ENCODE data around the gene L1CAM. TPM values are rescaled to one million over a fixed set of nuclear protein-coding genes. Genes with fewer than 3 reads are reported as not detected.

The L1CAM gene
- total RNA-seq, 2 experiments from 2014 or later, result 0.47 to 0.57 TPM

- H3K27ac Mint-ChIP-seq, result no peak overlapping the region
- H3K4me1 Mint-ChIP-seq, result peaks cover 8% of the 10 kb centered on the region
- H3K27me3 Mint-ChIP-seq, result no peaks in the 10 kb centered on the region
- ATAC-seq, result no peak
- DNase-seq, result no peak
- intact Hi-C loops (cut with DNase I, micrococcal nuclease), result no loop called here
- ChIA-PET POLR2A (no interaction called here), CTCF (interaction anchor here (0.5 to 2.3 kb wide), 2 partner anchors 14 to 15 kb away, joined by 4 to 8 read pairs; no protein-coding TSS in a partner anchor)
- H3K4me3 Mint-ChIP-seq, result no peak overlapping the region
- no peaks in the 10 kb centered on the region for H3K9me3 Mint-ChIP-seq (ENCODE audit: low read depth)
- peaks cover 7% of the 10 kb centered on the region for H3K36me3 Mint-ChIP-seq (ENCODE audit: low read depth)
Observed at GRCh38 chrX:153910446-153910845, 24.5 kb upstream of the L1CAM start.

DNA sequence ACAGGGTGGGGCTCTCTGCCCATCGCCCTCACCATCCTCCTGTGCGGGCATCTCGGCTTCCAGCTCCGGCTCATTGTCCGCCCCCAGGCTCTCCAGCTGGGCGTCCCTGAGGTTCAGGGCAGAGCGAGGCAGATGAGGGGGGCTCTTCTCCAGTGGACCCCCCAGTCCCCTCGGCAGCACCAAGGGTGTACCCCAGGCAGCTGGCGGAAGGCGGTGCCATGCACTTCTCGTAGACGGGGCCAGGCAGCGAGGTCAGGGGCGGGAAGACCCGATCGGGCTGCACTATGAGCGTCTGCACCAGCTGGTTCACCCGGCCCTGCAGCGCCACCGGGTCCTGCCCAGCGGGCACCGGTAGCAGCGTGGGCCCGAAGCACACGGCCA is 24.0 kb upstream of the L1CAM start:
- H3K4me3 Mint-ChIP-seq, result no peak overlapping the region
- ChIA-PET POLR2A (no interaction called here), CTCF (no interaction called here)
- DNase-seq (no peak), ATAC-seq (no peak)
- no peak overlapping the region for H3K27ac Mint-ChIP-seq
- intact Hi-C loops (cut with DNase I, micrococcal nuclease), result no loop called here
- peaks cover 7% of the 10 kb centered on the region for H3K36me3 Mint-ChIP-seq (ENCODE audit: low read depth)
- H3K9me3 Mint-ChIP-seq (ENCODE audit: low read depth), result no peaks in the 10 kb centered on the region
- peaks cover 8% of the 10 kb centered on the region for H3K4me1 Mint-ChIP-seq
- no peaks in the 10 kb centered on the region for H3K27me3 Mint-ChIP-seq

GRCh38 chrX:153909024-153909979 is 23.3 kb upstream of the L1CAM start:
- H3K4me1 Mint-ChIP-seq, result peaks cover 11% of the 10 kb centered on the region
- DNase-seq (no peak), ATAC-seq (peak; percentile 24)
- no peak overlapping the region for H3K27ac Mint-ChIP-seq
- H3K36me3 Mint-ChIP-seq (ENCODE audit: low read depth), result peaks cover 5% of the 10 kb centered on the region
- no peak overlapping the region for H3K4me3 Mint-ChIP-seq
- ChIA-PET CTCF (no interaction called here), POLR2A (no interaction called here)
- H3K27me3 Mint-ChIP-seq, result no peaks in the 10 kb centered on the region
- intact Hi-C loops (cut with DNase I, micrococcal nuclease), result no loop called here
- H3K9me3 Mint-ChIP-seq (ENCODE audit: low read depth), result no peaks in the 10 kb centered on the region

DNA sequence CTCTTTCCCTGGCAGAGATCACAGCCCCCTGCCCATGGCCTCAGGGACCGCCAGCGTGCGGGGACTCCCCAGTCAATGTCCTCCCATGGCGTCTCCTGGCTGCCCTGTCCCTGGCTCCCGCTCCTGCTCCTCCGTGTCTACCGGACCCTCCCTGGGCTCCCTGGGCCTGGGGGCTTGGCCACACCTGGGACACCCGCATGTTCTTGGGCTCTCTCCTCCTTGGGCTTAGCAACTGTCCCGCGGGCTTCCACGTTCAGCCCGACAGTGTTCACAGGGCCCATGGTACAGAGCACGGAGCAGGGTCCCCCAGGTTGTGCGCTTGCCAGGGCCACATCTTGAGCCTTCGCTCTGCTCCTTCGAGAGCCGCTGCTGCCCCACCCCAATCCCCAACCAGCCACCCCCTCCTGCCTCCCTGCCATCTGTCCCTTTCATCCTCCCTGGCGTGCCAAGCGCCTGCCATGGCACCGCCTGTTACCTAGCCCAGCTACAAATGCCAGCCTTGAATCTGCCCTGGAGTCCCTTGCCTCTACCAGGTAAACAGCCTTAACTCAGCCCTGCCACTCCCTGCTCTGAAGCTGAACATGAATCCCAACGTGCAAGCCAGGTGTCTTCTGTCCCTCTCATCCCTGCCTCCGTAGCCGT is 22.4 kb upstream of the L1CAM start:
- DNase-seq (no peak), ATAC-seq (no peak)
- CTCF ChIA-PET, result interaction anchor here (0.7 kb wide), 1 partner anchor 164 kb away, joined by 3 read pairs; no protein-coding TSS in a partner anchor
- no peaks in the 10 kb centered on the region for H3K27me3 Mint-ChIP-seq
- peaks cover 2% of the 10 kb centered on the region for H3K36me3 Mint-ChIP-seq (ENCODE audit: low read depth)
- H3K4me3 Mint-ChIP-seq, result no peak overlapping the region
- H3K27ac Mint-ChIP-seq, result no peak overlapping the region
- POLR2A ChIA-PET, result no interaction called here
- intact Hi-C loops (cut with DNase I, micrococcal nuclease), result no loop called here
- peaks cover 20% of the 10 kb centered on the region for H3K4me1 Mint-ChIP-seq
- no peaks in the 10 kb centered on the region for H3K9me3 Mint-ChIP-seq (ENCODE audit: low read depth)

DNA sequence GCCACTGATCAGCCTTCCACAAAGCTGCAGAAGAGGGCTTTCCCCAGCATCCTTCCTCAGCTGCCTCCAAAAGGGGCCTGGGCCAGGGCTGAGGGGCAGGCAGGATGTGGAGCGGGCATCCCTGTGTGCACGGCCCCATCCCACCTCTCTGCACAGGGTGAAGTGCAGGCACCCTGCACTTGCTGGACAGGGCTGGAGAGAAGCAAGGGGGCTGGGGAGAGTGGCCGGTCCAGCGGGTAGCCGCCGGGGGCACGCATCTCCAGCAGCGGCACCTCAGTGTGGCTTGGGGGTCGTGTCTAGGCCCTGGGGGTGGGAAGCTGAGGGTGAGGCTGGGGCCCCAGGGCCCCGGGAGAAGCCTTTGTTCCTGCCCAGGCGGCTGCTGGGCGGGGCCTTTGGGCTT is 21.5 kb upstream of the L1CAM start:
- intact Hi-C loops (cut with DNase I, micrococcal nuclease), result no loop called here

DNA sequence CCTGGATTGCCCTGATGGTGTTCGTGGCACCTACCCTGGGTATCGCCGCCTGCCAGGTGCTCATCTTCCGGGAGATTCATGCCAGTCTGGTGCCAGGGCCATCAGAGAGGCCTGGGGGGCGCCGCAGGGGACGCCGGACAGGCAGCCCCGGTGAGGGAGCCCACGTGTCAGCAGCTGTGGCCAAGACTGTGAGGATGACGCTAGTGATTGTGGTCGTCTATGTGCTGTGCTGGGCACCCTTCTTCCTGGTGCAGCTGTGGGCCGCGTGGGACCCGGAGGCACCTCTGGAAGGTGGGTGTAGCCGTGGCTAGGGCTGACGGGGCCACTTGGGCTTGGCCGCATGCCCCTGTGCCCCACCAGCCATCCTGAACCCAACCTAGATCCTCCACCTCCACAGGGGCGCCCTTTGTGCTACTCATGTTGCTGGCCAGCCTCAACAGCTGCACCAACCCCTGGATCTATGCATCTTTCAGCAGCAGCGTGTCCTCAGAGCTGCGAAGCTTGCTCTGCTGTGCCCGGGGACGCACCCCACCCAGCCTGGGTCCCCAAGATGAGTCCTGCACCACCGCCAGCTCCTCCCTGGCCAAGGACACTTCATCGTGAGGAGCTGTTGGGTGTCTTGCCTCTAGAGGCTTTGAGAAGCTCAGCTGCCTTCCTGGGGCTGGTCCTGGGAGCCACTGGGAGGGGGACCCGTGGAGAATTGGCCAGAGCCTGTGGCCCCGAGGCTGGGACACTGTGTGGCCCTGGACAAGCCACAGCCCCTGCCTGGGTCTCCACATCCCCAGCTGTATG is 20.3 kb upstream of the L1CAM start:
- no peaks in the 10 kb centered on the region for H3K9me3 Mint-ChIP-seq (ENCODE audit: low read depth)
- no peaks in the 10 kb centered on the region for H3K36me3 Mint-ChIP-seq (ENCODE audit: low read depth)
- H3K4me1 Mint-ChIP-seq, result peaks cover 28% of the 10 kb centered on the region
- CTCF ChIA-PET, result interaction anchor here (1.0 kb wide), 1 partner anchor 15 kb away, joined by 3 read pairs; no protein-coding TSS in a partner anchor
- ATAC-seq, result peak; percentile 12
- POLR2A ChIA-PET, result interaction anchor here (1.0 kb wide), 1 partner anchor 19 kb away, joined by 3 read pairs; the partner anchor contains the start of gene ARHGAP4
- DNase-seq, result no peak
- H3K27me3 Mint-ChIP-seq, result no peaks in the 10 kb centered on the region
- peak overlapping the region; percentile 31 for H3K27ac Mint-ChIP-seq
- intact Hi-C loops (cut with DNase I, micrococcal nuclease), result no loop called here
- H3K4me3 Mint-ChIP-seq, result no peak overlapping the region

More for the DNA sequence above, 21.5 kb upstream of the L1CAM start:
- ChIA-PET POLR2A (interaction anchor here (1.0 kb wide), 1 partner anchor 18 kb away, joined by 3 read pairs; the partner anchor contains the start of gene ARHGAP4), CTCF (interaction anchor here (0.7 kb wide), 1 partner anchor 163 kb away, joined by 3 read pairs; no protein-coding TSS in a partner anchor)
- ATAC-seq, result no peak
- no peak for DNase-seq
- peaks cover 2% of the 10 kb centered on the region for H3K36me3 Mint-ChIP-seq (ENCODE audit: low read depth)
- no peak overlapping the region for H3K4me3 Mint-ChIP-seq
- H3K9me3 Mint-ChIP-seq (ENCODE audit: low read depth), result no peaks in the 10 kb centered on the region
- H3K27me3 Mint-ChIP-seq, result no peaks in the 10 kb centered on the region
- no peak overlapping the region for H3K27ac Mint-ChIP-seq
- peaks cover 23% of the 10 kb centered on the region for H3K4me1 Mint-ChIP-seq

DNA sequence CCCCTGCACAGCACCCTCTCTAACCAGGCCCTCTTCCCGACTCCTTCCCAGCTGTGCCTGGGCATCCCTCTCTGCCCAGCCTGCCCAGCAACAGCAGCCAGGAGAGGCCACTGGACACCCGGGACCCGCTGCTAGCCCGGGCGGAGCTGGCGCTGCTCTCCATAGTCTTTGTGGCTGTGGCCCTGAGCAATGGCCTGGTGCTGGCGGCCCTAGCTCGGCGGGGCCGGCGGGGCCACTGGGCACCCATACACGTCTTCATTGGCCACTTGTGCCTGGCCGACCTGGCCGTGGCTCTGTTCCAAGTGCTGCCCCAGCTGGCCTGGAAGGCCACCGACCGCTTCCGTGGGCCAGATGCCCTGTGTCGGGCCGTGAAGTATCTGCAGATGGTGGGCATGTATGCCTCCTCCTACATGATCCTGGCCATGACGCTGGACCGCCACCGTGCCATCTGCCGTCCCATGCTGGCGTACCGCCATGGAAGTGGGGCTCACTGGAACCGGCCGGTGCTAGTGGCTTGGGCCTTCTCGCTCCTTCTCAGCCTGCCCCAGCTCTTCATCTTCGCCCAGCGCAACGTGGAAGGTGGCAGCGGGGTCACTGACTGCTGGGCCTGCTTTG is 19.6 kb upstream of the L1CAM start:
- no peak overlapping the region for H3K27ac Mint-ChIP-seq
- H3K36me3 Mint-ChIP-seq (ENCODE audit: low read depth), result no peaks in the 10 kb centered on the region
- CTCF ChIA-PET, result no interaction called here
- H3K4me1 Mint-ChIP-seq, result peaks cover 35% of the 10 kb centered on the region
- POLR2A ChIA-PET, result no interaction called here
- intact Hi-C loops (cut with DNase I, micrococcal nuclease), result no loop called here
- H3K27me3 Mint-ChIP-seq, result no peaks in the 10 kb centered on the region
- H3K4me3 Mint-ChIP-seq, result no peak overlapping the region
- no peaks in the 10 kb centered on the region for H3K9me3 Mint-ChIP-seq (ENCODE audit: low read depth)
- DNase-seq, result no peak
- no peak for ATAC-seq

DNA sequence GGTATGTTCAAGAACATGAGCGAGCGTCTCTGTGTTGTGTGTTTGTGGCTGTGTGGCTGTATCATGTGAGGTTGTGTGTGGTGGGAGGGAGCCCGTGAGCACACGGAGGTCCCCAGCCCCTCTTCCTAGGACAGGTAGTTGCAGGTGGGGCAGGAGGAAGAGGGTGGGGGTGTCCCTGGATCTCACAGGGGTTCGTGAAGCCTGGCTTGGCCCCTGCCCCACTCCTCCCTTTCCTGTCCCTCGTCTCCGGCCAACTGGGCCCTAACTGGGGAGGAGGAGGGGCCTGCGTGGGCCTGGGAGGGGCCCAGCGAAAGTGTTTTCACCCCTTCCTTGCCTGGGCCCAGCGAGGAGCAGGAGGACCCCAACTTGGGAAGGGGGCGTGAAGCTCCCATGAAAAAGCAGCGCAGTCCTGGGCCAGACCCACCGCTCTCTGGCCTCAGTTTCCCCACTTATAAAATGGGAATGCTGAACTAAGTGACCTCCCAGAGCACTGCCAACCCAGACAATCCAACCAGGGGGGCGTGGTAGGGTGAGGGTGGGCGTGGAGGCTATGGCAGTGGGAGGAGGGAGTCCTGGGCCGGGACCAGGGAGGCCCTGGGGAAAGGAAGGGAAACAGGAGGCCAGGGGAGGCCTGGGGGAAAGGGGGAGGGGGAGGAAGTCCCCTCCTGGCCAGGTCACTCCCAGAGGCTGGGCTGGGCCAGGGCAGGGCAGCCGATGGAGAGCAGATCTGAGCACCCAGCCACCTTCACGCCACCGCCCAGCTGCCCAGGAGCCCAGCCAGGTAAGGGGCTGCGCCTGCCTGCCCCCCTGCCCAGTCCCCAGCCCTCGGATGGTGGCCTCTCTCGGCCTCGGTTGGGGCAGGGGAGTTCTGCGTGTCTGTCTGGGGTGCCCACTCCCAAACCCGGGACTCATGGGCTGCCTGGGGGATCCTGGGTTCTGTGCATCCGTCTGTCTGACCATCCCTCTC is 18.3 kb upstream of the L1CAM start, which contains the start of gene AVPR2:
Gene AVPR2, plus strand, starts transcription at position 683 of the 967 bp plus-strand sequence. CDS start 473 bp downstream, outside the sequence.
- Mint-ChIP-seq H3K36me3 (ENCODE audit: low read depth) (no peaks in the 10 kb centered on the region), H3K27ac (peak within 1 kb of the TSS; percentile 37), H3K9me3 (ENCODE audit: low read depth) (no peaks in the 10 kb centered on the region), H3K27me3 (no peaks in the 10 kb centered on the region), H3K4me1 (peaks cover 36% of the 10 kb centered on the region), H3K4me3 (no peak within 1 kb of the TSS)
- intact Hi-C loops (cut with DNase I, micrococcal nuclease), result loop anchor here in 1 of 2 experiments (5.0 kb wide), 2 partner anchors 82 to 142 kb away; partner anchors contain the start of gene PLXNB3
- ChIA-PET CTCF (no interaction called here), POLR2A (no interaction called here)
- DNase-seq (no peak), ATAC-seq (no peak)

DNA sequence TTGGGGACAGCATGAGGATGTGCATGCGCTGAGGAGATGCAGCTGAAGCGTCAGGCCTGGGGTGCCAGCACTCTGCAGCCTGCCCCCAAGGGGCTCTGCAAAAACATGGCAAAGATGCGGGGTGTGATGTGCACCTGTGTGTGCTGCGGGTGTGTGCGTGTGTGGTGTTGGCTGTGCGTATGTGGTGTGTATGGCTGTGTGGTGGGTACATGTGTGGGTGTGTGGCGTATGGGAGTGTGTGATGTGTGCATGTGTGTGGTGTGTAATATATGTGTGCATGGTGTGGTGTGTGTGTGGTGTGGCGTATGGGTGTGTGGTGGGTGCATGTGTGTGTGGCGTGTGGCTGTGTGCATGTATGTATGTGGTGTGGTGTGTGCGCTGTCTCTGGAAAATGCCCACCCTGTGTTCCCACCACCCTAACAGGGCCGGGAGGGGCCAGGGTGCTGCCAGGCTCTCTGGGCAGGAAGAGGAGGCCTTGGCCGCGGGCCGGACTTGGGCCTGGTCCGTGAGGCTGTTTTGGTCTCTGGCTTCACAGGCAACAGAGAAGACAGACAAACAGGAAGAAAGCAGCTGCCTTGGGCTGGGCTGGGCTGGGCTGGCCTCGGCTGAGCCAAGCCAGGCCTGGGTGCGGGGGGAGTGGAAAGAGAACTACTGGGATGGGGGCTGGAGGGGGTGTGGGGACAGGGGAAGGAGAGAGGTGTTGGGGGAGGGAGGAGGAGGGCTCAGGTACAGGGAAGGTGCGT is 17.4 kb upstream of the L1CAM start:
- Mint-ChIP-seq H3K27me3 (no peaks in the 10 kb centered on the region), H3K4me1 (peaks cover 36% of the 10 kb centered on the region), H3K36me3 (ENCODE audit: low read depth) (no peaks in the 10 kb centered on the region), H3K27ac (peak overlapping the region; percentile 37), H3K9me3 (ENCODE audit: low read depth) (no peaks in the 10 kb centered on the region), H3K4me3 (no peak overlapping the region)
- intact Hi-C loops (cut with DNase I, micrococcal nuclease), result loop anchor here in 1 of 2 experiments (5.0 kb wide), 2 partner anchors 81 to 141 kb away; partner anchors contain the start of gene PLXNB3
- ChIA-PET CTCF (no interaction called here), POLR2A (no interaction called here)
- ATAC-seq, result no peak
- DNase-seq, result no peak

All from activated CD4-positive, alpha-beta T cell treated with anti-CD3 and anti-CD28 coated beads for 36 hours (primary cell).